ENCODE results near the gene ENTR1.

The ENTR1 gene

GRCh38 chr9:136410500-136411287 is at the start of gene ENTR1, which contains the start of gene PMPCA:
Gene ENTR1, minus strand, starts transcription at chr9:136410614. Its CDS starts 217 bp downstream, at chr9:136410397.
Gene PMPCA, plus strand, starts transcription at chr9:136410658. Its CDS starts 11 bp downstream, at chr9:136410669.
- peak; percentile 54 for DNase-seq

- DNase-seq, result no peak
These were observed 49.0 kb upstream of the ENTR1 start for GRCh38 chr9:136459425-136459824.

GRCh38 chr9:136457326-136457725 is 46.9 kb upstream of the ENTR1 start:
- DNase-seq, result no peak

- no peak for DNase-seq
These were observed 45.8 kb upstream of the ENTR1 start for GRCh38 chr9:136456258-136456657.

- DNase-seq, result no peak
These were observed 44.9 kb upstream of the ENTR1 start for GRCh38 chr9:136455043-136456002.

GRCh38 chr9:136454026-136454796 is 43.8 kb upstream of the ENTR1 start:
- no peak for DNase-seq

- no peak for DNase-seq
These were observed 42.9 kb upstream of the ENTR1 start for GRCh38 chr9:136453326-136453725.

GRCh38 chr9:136451221-136451877 is 40.9 kb upstream of the ENTR1 start:
- DNase-seq, result no peak

GRCh38 chr9:136448655-136449054 is 38.2 kb upstream of the ENTR1 start:
- DNase-seq, result no peak

GRCh38 chr9:136447173-136447778 is 36.9 kb upstream of the ENTR1 start:
- no peak for DNase-seq

GRCh38 chr9:136445799-136446198 is 35.4 kb upstream of the ENTR1 start:
- no peak for DNase-seq

- no peak for DNase-seq
These were observed 33.7 kb upstream of the ENTR1 start for GRCh38 chr9:136444102-136444501.

GRCh38 chr9:136443687-136444086 is 33.3 kb upstream of the ENTR1 start:
- DNase-seq, result no peak

GRCh38 chr9:136443087-136443486 is 32.7 kb upstream of the ENTR1 start:
- no peak for DNase-seq

GRCh38 chr9:136442265-136442664 is 31.9 kb upstream of the ENTR1 start:
- no peak for DNase-seq

GRCh38 chr9:136441681-136442245 is 31.3 kb upstream of the ENTR1 start:
- DNase-seq, result no peak

- no peak for DNase-seq
These were observed 30.8 kb upstream of the ENTR1 start for GRCh38 chr9:136441191-136441680.

GRCh38 chr9:136439481-136440408 is 29.3 kb upstream of the ENTR1 start, which contains the start of gene INPP5E:
Gene INPP5E, minus strand, starts transcription at chr9:136439845. Its CDS starts 426 bp downstream, at chr9:136439419.
- no peak for DNase-seq

GRCh38 chr9:136438548-136439480 is 28.4 kb upstream of the ENTR1 start:
- DNase-seq, result no peak

Data from GF-D8 (cell line).